ENCODE data around the gene FMNL2.
A peak's percentile ranks its signal among the peaks of the same experiment; 100 is the strongest.

The FMNL2 gene

GRCh38 chr2:152558158-152558984 is 223.4 kb downstream of the FMNL2 start:
- DNase-seq (ENCODE audit: low spot score): no peak

DNA sequence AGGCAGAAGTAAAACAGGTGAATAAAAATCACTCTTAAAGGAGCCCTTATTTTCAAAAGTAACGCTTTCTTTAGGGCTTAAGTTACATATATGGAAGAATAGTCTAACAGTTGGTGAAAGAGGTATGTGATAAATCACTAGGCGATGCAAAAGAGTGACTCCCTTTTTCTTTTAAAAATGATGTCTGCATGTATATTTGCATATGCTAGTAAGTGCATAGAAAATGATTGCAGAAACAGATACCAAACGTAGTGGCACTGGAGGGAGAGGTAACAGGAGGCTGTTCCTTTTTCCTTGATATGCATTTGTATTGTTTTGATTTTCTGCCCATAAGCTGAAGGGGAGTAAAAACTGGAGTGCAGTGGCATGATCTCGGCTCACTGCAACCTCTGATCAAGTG is 224.0 kb downstream of the FMNL2 start:
- no peak for DNase-seq (ENCODE audit: low spot score)

- DNase-seq (ENCODE audit: low spot score): no peak
Measured at GRCh38 chr2:152560166-152560565, 225.2 kb downstream of the FMNL2 start.

DNA sequence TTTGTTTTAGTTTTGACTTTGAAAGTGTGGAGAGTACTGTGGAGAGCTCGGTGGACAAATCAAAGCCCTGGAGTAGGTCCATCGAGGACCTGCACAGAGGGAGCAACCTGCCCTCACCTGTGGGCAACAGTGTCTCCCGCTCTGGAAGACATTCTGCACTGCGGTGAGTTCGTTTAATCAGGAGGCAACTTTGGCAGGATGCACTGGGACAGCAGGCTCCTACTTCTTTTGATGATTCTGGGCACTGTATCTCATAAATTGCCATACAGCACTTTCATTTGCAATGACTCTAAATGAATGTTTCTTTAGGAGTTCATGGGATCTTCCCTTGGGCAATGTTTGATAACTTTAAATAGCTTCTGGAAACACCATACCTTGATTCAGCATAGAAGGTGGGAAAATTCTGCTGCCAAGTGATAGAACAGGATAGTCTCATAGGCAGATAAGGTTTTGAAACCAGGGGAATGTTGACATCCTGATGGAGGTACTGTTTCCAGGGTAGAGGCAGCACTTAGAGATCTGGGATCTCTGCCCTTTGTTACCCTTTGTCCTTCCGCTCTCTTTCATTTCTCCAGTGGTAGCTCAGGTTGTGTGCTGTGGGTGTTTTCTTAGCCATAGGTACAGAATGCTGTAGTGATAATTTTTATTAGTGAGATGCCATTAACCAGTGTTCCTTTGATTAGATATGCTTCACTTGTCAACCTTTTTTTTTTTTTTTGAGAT is 226.1 kb downstream of the FMNL2 start:
- no peak for DNase-seq (ENCODE audit: low spot score)

DNA sequence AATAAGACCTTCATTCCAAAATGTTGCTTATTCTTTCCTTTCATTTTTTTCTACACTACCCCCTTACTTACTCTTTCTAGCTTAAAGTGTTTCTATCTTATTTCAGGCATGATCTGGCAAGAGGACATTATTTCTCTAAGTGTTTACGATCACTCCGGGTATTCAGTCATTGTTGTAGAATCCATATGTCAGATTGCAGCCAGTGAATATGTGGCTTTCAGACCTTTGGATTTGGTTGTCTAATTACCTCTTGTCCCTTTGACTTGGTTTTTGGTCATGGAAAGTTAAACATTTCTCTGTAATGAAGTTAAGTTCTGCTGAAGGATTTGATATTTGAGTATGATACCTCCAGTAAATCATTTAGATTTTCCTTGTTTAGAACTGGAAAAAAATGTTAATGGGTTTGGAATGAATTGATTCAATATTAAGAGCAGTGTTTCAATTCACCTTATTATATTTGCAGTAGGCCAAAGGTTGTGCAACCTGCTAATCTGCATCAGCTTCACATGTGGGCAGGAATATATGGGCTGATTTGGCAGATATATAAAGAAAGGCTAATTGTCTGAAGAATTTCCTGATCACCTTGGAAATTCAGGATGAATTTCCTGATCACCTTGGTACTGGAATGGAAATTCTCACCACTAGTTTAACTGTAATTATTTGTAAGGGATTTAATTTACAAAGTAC is 227.4 kb downstream of the FMNL2 start:
- no peak for DNase-seq (ENCODE audit: low spot score)

DNA sequence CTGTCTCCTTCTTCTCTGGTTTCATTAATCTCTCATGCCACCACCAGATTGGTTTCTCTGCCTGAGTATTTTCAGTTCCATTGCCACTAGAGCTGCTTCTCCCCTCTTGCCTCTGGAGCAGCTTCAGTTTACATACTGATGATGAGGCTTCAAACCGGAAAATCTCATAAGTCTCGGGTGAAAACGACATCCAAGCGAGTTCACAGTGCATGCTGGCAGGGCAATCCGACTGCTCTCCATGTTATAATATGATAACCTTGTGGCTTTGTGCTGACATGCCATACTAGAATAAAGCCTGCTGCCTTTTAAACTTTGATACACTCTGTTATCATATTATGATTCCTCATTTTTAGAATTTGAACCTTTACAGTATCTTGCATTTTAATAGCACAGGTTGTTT is 228.8 kb downstream of the FMNL2 start:
- no peak for DNase-seq (ENCODE audit: low spot score)

GRCh38 chr2:152564754-152565551 is 230.0 kb downstream of the FMNL2 start:
- DNase-seq (ENCODE audit: low spot score): no peak

GRCh38 chr2:152565884-152566727 is 231.1 kb downstream of the FMNL2 start:
- no peak for DNase-seq (ENCODE audit: low spot score)

GRCh38 chr2:152566728-152567069 is 231.7 kb downstream of the FMNL2 start:
- DNase-seq (ENCODE audit: low spot score): no peak

DNA sequence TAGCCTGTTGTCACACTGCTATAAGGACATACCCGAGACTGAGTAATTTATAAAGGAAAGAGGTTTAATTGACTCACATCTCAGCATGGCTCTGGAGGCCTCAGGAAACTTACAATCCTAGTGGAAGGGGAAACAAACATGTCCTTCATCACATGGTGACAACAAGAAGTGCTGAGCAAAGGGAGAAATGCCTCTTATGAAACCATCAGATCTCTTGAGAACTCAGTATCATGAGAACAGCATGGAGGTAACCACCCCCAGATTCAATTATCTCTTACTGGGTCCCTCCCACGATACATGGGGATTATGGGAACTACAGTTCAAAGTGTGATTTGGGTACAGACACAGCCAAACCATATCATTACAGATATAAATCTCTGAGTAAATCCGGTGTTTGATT is 233.6 kb downstream of the FMNL2 start:
- no peak for DNase-seq (ENCODE audit: low spot score)

DNA sequence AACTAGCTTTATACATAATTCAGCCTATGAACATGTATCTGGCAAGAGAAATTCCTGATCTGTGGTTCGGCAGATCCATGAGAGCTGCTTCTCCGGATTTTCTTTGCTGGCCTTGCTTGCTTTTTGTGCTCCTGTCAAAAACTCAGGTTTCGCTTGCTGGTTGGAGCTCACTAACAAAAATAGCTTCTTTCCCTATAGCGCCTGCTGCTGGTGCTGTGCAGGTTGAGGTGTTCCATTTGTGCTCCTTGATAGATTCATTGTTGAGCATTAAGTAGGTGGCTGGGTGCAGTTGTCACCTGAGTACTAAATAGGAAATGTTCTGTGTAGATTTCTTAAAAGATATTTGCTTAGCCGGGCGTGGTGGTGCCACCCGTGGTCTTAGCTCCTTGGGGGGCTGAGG is 234.2 kb downstream of the FMNL2 start:
- DNase-seq (ENCODE audit: low spot score): no peak

GRCh38 chr2:152571048-152571766 is 236.2 kb downstream of the FMNL2 start:
- peak; percentile 59 for DNase-seq (ENCODE audit: low spot score)

- DNase-seq (ENCODE audit: low spot score): peak; percentile 67
Measured at GRCh38 chr2:152572031-152572430, 237.1 kb downstream of the FMNL2 start.

DNA sequence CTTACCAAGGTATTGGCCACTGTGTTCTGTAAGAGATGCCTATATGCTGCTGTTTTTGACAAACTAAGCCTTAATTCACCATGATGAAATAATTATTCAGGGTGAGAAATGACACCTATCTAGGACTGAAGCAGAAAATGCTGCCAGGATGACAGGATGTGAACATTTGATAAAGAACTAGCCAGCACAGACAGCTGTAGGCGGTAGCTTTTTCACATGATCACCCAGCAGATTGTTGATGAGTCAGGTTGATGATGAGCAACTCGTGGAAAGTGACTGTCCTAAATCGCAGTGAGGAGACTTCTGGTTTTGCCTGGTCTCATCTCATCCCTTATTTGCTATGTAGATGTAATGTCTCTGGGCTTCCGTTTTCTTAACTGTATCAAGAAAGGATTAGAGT is 238.2 kb downstream of the FMNL2 start:
- peak; percentile 96 for DNase-seq (ENCODE audit: low spot score)

GRCh38 chr2:152577579-152577978 is 242.6 kb downstream of the FMNL2 start:
- no peak for DNase-seq (ENCODE audit: low spot score)

GRCh38 chr2:152578573-152578972 is 243.6 kb downstream of the FMNL2 start:
- DNase-seq (ENCODE audit: low spot score): no peak

DNA sequence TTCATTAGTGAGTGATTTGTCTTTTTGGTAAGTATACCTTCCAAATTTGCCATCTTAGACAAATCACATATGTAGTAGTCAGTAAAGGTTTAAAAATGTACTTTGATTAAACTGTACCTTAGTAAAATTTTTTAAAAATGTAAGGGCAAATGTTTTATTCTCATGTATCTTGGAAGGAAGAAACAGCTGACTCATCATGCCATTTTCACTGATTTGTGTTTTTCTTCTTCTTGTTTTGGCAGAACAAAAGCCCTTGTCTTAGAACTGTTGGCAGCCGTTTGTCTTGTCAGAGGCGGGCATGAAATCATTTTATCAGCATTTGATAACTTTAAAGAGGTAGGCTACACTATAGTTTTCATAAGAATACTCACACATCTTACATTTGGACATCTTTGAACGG is 245.7 kb downstream of the FMNL2 start:
- DNase-seq (ENCODE audit: low spot score): peak; percentile 53

GRCh38 chr2:152581360-152581759 is 246.4 kb downstream of the FMNL2 start:
- DNase-seq (ENCODE audit: low spot score): no peak

DNA sequence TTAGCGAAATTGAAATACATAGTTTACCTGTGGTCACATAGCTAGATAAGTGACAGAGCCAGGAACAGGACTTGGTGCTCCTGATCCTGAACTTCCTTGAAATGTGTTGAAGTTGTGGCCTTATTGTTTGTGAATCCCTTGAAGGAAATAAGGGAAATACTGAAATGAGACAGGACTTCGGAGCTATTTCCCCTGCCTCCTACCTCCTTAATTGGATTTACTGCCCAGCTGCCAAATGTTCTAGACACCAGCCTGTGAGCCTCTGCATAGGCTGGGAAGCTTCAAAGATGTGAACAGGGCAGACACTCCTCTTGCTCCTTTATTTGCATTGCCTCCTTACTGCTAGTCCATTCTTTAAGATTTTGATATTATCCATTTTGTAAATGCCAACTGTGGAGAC is 247.1 kb downstream of the FMNL2 start:
- DNase-seq (ENCODE audit: low spot score): peak; percentile 58

GRCh38 chr2:152583512-152584229 is 248.7 kb downstream of the FMNL2 start:
- peak; percentile 97 for DNase-seq (ENCODE audit: low spot score)

All from hematopoietic multipotent progenitor cell treated with erythropoietin and hydrocortisone succinate and interleukin-3 and kit ligand, for 17 days (in vitro differentiated cells).